ENCODE results near the gene PRAC1.

PRAC1 gene

DNA sequence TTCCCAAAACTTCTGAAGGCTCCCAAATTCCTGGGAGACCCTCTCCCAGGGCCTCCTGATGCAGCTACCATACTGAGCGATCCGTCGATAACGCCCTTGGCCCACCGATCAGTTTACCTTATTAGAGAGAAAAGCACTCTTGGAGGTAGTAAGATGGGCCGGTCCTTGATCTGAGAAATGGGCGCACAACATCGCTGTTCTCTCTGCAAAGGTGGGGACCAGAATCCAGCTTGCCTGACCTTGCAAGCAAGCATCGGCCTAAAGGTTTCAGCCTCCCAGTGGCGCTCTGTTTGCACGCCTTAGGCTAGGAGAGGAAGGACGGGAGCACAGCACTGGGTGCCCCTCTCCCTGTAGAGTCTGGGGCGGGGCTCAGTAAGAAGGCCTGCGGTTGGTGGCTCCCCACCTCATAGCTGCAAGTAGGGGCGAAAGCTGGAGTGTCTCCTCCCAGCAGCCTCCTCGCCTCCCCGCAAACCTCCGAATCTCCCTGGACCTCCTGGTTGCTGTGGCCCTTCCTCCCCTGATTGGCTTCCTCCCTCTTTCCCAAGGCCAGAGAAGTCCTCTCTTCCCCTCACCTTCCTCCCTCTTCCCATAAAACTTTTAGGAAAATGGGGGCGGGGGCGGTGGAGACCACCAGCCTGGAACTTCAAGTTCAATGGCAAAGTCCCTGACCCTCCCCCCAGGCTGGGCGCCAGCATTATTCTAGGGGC lies at the start of gene PRAC1:
Gene PRAC1 (minus strand): TSS at position 318 of the 707 bp plus-strand sequence. CDS start 126 bp downstream, at position 192.
- no peak for DNase-seq

DNA sequence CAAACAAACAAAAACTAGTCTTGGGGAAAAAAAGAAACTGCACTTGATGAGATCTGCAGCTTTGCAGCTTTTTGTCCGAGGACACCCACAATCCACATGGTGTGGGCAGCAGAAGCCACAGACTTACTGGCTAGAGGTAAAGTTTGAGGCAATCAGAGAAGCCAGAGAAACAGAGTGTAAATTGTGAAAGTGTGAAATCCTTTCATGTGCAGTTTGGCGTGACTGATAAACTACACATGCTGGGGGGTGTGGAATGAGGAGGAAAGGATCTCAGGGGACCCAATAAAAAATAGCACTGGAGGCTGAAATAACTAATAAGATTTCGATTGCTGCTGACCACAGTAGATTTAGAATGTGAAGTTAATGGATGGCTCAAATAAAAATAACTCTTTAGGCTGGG lies 48.6 kb upstream of the PRAC1 start:
- no peak for DNase-seq

DNA sequence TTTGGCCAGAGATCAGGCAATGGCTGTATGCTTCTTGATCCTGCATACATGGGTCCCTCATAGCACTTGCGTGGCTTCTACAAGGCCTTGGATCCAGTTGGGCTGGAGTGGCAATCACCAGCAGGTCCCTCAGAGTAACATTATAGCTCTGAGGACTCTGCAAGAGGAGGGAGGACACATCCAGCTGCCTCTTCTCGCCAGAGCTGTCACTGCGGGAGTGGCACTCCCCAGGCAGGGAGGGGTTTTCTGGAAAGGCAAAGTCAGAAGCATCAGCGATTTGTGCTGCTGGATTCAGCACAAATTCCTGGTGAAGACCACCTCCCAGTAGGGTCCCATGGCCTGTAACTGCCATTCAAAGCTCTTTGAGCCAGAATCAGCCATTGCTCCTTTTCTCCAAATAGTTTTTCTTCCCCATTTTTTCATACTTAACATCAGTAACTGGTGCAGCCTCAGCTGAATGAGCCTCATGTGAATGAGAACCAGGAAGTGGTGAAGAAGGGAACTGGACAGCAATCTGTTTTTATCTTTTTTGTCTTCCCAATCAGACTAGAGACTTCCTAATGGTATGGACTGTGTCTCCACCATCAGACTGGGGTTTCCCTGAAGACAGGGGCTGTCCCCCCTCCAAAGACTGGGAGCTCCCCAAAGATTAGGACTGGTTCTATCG lies 46.8 kb upstream of the PRAC1 start:
- DNase-seq: no peak

DNA sequence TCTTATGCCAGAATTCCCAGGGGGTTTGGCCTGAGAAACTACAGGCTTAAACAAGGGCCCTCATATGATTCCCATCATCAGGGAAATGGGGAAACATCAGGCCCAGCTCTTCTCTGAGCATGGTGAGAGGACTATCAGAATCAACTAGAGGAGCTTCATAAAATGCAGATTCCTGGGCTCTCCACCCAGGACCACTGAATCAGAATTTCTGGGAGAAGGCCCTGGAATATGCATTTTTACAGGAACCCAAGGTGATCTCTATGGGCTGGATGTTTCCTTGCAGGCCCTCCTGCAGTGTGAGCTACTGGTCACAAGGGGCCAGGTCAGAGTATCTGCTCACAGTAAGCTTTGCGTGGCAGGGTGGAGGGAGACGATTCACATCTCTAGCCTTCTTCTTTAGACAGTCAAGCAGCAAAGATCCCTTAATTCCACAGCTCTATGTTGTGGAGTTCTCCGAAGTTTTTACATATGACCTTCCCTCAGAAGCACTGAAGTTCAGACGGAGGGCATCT lies 45.0 kb upstream of the PRAC1 start:
- no peak for DNase-seq

DNA sequence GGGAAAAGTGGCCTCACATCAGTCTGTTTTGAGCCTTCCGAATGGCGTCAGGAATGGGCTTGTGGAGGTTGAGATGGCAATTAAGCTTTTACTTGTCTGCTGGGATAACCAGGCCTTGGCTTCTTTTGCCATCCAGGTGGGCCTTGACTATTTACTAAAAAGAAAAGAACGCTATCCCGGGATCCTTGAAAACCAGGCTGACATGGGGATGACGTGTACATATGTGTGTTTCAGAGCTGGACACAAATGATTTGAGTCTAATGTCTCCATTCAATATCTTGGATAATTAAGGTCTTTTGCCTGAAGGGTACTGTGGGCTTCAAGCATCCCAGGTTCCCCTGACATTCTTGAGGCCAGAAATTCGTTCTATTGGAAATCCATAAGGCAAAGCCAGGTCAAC lies 38.8 kb upstream of the PRAC1 start:
- DNase-seq: no peak

DNA sequence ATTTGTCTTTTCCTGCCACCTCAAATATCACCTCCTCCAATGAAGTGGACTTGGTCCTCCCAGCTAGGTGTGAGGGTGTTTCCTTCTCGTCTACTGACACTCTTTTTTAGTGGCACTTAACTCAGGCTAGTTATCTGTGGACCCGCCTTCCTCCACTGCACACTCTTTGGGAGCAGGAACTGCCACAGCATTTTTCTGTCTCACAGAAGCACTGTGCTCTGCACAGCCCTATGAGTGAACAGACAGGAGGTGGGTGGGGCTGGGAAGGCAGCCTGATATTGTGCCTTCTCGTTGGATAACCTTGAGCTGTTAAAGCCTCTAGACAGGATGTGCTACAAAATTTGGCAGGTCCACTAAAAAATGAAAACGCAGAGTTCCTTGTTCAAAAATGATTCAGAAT lies 38.1 kb upstream of the PRAC1 start:
- DNase-seq: no peak

DNA sequence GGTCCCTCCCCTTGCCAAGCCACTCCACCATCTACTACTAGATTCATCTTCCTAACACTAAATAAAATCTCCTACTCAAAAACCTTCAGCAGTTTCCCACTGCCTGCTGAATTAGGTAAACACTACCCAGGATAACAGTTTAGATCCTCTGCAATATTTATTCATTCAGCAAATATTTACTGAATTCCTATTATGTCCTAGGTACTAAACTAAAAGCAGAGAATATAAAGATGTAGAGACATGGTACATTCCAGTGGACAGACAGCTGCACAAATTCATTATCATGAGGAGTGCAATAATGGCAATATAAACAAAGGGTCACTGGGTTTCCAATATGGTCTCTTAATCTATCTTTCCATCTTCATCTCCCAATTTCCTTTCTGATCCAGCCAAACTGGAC lies 37.0 kb upstream of the PRAC1 start:
- DNase-seq: no peak

DNA sequence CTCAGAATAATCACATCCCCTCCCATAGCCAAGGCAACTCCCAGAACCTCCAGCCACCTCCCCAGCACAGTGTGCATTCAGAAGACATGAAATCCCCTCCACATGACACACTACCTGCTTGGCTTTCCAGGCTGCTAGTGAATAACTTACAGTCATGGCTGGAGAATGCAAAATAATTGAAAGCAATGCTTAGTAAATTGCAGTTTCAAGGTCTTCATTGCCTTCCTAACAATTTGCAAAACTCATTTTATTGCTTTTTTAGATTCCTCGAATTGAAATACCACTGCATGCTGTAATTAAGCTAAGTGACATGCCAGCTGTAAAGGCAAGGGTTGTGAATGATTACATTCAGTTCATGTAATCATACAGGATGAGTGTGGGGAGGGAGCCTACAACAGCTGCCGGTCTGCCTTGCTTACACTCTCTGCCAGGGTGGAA lies 35.2 kb upstream of the PRAC1 start:
- no peak for DNase-seq

DNA sequence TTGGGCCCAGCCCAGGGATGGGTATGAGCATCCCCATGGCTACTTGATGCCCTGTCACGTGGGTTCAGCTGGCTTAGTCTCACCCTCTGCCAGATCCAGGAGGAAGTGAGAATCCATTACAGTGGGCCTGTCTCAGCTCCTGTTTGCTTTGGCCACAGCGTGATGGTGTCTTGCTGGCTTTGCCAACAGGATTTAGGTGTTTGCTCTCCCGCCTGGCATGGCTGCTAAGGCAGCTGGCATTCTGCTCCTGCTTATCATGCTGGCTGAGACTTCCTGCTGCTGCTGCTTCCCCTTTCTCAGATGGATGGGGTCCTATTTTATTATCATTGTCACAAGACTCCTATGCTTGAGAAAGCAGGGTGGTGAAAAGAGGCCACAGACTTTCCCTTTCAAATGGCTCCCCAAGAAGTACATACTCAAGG lies 34.5 kb upstream of the PRAC1 start:
- DNase-seq: no peak

DNA sequence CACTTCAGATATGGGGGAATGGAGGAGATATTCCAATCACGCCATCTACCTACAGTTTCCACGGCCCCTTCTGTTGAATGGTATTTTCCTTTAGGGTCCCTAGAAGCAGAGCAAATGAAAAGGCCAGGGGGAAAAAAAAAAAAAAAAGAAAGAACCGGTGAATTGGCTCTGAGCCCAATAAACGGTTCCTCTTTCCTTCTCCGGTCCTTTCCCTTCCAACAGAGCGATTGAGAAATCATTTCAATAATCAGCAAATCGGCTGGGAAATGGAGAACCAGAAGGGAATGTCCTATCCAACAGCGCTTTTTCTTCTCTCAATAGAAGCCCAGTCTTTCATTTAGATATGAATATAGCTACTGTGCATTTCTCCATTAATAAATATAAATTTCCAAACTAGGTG lies 33.0 kb upstream of the PRAC1 start:
- no peak for DNase-seq

DNA sequence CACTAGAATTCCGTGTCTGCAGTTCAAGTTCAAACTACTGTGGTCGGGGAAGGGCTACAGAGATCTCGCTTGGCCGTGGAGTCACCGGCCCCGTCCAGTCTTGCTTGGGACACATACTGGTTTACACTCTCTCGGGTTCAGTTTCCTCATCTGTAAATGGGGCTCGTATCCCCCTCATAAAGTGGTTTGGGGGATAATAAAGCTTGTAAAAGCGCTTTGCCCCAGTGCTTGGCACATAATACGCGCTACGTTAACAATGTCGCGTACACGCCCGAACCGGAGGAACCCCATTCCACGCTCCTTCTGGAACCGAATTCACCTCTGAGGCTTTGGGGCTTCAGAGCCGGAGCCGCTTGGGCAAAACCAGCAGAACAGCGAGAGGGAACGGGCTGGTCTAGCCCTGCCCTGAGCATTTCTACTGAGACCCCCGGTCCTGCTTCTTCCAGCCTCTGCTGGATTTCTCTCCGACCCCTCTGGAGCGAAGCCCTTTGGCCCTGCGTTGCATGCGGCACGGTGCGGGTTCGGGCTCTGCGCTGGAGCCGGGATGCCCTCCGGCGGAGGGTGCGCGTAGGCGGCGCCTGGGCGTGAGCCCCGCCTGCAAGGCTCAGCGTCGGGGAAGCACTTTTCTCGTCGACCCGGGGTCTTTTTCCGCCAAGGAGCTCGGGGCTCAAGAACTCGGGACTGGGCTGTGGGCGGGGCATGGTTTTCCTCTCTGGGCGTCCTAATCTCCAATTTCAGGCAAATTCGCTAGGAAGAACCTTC lies 32.4 kb upstream of the PRAC1 start:
- DNase-seq: no peak

DNA sequence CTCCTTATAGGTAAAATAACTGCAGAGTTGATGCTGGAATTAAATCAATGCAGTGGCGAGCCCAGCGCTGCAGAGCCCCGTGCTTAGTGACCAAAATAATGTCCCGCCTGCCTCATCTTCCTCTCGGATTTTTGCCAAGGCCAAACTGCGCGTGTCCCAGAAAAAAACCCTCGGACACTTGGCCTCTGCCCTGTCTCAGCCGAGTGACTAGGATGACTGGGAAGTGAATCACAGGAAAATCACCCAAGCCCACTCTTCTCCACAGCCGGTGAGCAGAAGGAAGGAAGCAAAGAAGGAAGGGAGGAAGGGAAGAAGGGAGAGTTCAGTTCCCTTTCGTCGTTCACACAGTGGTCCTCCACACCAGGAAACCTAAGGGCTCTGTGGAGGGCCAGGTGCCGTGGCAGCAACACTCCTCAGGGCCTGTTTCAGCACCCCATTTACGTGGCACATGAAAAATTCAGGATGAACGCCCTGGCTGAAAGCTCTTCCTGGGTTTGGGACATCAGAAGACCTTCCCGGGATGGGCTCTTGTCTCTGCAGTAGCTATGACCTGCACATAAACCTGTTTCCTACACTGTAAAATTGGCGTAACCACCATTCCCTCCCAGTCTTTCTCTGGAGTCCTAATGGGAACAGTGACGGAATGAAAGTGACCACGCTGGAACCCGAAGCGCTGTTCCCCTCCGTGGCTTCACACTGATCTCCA lies 31.6 kb upstream of the PRAC1 start:
- no peak for DNase-seq

DNA sequence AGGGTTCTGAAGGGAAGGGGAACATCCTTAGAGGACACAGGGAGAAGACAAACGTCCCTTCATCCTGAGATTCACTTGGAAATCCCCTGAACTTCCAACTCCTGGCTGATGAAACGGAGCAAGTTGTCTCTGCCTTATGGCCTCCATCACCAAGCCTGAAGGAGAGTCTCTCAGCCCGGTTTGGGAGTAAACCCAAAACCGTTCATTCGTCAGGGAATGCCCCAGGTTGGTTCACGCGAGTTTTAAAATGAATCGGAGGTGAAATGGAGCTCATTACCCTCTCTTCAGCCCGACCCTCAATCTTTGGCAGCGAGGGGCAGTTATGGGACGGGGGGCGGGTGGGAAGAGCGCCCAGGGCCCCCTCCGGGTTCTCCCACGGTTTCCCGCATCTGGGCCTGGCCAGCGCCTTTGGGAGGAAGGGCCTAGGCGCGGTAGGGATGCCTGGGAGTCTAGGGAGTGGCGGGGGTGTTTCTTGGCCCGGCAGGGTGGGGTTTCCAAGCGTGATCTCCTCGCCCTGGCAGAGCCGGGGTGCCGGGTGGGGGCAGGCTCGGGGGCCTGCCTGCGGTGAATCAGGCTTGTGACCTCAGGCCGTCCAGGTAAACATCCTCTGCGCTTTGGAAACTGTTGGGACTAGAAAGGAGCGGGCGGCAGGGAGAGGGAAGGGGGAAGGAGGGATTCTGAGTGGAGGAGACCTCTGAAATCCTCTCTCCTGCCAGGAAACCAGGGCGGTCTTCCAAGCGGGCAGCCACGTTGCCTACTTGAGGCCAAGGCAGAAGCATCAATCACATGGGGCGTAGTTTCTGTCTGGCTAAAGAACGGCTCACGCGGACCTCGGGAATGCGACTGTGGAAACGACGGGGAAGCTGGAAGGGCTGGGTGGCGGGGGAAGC lies 30.3 kb upstream of the PRAC1 start:
- DNase-seq: no peak

DNA sequence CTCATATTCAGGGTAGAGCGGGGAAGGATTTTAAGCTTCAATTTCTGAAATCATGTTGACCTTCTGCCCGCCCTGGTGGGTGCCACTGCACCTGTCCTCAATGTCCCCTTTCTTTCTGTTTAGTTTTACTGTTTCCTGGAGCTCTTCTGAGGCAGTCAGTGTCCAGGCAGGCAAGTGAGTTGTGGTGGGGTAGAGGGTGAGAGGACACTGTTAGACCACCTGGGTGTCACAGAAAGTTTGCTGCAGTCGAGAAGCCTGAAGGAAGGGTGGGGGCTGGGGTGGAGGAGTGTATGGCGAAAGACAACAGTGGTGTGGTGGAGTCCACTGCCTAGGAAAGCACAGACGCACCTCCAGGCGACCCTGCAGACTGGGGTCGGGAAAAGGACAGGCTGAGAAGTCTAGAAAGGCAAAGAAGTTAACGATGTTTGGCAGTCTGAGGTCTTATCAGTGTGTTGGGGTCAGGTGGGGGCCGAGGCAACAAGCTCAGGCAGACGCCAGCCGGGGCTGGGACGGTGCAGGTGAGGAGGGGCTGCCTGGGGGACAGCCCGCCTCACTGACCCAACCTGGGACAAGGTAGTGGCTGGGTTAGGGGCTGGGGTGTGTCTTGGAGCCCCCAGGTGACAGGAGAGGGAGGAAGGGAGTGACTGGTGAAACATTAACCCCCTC lies 29.5 kb upstream of the PRAC1 start:
- DNase-seq: no peak

DNA sequence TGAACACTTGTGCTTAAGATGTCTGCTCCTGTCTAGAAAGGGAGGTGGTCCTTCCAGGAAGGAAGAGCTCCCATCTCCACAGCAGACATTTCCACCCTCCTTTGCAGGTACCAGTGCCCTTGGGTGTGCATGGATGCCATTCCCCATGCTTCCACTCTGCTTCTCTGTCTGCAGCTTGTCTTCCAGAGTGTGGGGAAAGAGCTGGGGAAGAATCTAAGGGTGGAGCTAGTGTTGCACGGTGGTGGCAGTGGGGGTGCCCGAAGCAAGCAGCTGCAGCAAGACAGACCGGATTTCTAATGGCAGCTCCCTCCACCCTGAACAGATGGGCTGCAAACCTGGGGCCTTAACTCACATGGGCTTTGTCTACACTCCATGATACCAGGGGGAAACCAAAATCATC lies 28.9 kb upstream of the PRAC1 start:
- DNase-seq: no peak

DNA sequence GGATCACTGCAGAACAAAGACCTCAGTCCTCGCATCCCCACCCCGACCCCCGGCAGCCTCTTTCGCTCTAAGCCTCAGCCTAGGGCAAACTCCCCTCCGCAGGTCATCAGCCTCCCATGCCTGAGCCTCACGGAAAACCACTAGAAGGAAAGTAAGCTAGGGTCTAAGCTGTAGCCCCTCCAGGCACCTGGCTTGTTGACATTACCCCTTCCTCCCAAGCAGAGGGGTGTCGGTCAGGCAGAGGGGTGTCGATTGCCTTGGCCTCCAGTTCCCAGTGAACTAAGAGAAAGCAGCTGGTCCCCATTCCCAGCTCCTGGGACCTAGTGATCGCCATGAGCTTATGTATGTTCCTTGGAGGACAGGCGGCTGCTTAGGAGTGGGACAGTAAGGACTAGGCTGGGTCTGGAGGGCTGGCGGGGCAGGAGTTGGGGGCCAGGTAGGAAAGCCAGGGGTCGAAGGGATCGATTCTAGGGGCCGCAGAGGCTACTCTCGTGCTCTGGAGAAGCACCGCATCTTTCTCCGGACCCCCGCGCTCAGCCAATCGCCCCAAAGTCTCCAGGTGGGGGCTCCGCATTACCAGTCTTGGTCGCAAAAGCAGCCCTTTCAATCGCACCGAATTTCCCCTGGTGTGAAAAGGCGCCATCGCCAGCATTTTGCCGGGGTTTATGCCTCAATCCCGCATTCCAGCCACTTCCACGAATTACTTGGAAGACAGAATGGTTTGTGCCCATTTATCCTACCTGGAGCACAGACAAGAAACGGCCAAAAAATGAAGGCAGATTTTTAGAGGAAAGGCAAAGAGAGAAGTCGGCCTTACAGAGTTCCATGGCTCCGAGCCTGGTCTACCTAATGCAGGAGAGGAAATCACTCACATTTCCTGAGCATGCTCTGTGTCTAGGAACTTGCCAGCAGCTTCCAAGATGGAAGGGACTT lies 27.6 kb upstream of the PRAC1 start:
- DNase-seq: no peak

DNA sequence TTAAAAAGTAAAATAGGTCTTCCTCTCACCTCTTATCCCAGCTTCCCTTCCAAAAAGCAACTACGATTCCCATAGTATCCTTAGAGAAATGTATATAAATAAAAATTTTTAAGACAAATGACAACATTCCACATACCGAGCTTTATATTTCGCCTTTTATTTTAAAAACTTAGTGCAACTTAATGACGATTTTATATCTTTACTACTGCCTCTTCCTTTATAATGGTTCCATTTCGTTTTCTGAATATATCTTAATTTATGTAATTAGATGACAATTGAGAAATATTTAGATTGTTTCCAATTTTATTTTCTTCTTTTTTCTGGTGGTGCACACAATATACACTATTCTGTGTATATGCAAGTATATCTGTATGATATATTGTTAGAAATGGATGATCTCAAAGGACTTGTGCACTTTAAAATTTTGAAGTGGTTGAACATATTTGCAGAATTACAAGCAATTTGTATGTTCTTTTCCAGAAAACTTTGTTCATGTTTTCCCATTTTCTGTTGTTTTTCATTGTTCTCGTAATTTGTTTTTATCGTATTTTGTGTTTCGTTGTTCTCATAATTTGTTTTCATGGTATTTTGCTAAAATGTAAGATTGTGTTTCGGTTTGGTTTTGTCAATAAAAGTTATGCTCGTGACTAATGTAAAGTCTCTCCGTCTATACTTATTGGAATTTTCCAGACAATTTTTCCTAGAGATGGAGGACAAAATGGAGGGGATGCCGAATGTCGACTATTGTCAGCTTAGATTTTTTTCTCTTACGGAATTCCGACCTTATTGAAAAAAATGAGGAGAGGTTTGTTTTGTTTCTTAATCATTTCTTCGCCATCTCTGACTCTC lies 26.6 kb upstream of the PRAC1 start:
- no peak for DNase-seq

DNA sequence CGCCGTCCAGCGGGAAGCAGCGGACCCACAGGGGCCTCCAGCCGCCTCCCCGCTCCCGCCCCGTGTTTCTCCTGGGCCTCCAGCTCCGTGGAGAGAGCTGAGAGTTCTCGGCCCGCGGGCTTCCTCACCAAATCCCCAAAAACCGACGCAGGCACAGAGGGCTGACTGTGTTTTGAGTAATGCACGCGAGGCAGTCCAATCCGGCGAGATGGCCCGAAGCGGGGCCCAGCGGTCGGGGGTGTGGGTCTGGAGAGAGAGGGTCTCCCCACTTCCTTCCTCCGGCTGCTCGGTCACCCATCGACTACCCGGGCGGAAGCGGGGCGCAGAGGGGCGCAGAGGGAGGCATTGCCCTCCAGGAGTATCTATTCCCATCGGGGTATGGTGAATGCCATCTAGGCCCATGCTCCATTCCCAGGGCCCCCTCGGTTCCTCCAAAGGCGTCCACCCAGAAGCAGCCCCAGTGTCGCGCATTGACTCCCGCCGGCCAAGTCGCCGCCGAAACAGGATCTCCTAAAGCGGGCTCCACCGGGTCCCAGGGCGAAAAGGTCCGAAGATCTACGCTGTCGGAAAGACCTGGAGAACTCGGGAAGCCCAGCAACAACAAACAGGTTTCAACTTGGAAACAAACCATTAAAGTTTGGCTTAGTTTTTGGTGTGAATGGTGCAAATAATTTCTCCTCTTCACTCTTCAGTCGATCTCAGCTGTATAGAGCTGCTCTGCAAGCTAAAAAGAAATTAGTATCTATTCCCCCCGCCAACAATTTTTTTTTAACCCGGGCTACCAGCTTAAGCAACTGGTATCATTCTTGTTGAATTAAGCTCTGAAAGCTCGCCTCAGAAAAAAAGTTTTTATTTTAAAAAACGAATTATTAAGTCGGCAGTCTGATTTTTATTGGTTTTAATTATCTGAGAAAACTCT lies 25.4 kb upstream of the PRAC1 start:
- no peak for DNase-seq

Measured in DMS 273 treated with DMSO at 0.1 percent for 48 hours (cell line).